ENCODE data around the gene SAMD9L.

- TF ChIP-seq CTCF (IDR thresholded peaks at IDR 0.05) = no peak
- no peak for TF ChIP-seq ZFX (IDR thresholded peaks at IDR 0.05; ENCODE audit: borderline replicate concordance)
Observed at GRCh38 chr7:93159490-93159889, 11.3 kb upstream of the SAMD9L start.

Measured in 22Rv1 (cell line).